Adrenal gland (tissue), 12 donors: Measurements from ENCODE around the gene NR1H4. TPM values are rescaled to one million over a fixed set of nuclear protein-coding genes. Genes with fewer than 3 reads are reported as not detected.

Experiments
- DNase-seq, 7 donors: peaks; one replicate each; pipeline ENCODE4 v3.0.0-alpha.2; 2019 to 2020
- H3K27ac ChIP-seq, 5 donors: fragments of 200-600 bp; sonication (generic) in 4 of 5; 1 replicate in 3 of 5; 2 replicates in 2 of 5; pipeline versions ENCODE4 v1.5.1 to v1.8.0; 2016 to 2020; ENCODE audit warnings: mild to moderate bottlenecking in 1 of 5
- H3K27me3 ChIP-seq: fragments of 200-600 bp; 2 replicates; pipeline ENCODE4 v1.8.0; 2021
- H3K36me3 ChIP-seq, 2 donors: fragments of 200-600 bp; replicated peaks in 1 of 2; 1 replicate in 1 of 2; 2 replicates in 1 of 2; pipeline versions ENCODE4 v1.5.1 to v1.8.0; 2018 to 2022
- H3K4me1 ChIP-seq, 2 donors: fragments of 200-600 bp; replicated peaks in 1 of 2; 1 replicate in 1 of 2; 2 replicates in 1 of 2; pipeline versions ENCODE4 v1.5.1 to v1.8.0; 2018 to 2021
- H3K4me3 ChIP-seq, 4 donors: fragments of 200-600 bp; sonication (generic) in 3 of 4; one replicate each; pipeline ENCODE4 v1.5.1; 2016 to 2018
- H3K9me3 ChIP-seq, 3 donors: fragments of 200-600 bp; sonication (generic) in 1 of 3; replicated peaks in 1 of 3; 1 replicate in 2 of 3; 2 replicates in 1 of 3; pipeline versions ENCODE4 v1.5.1 to v1.8.0; 2016 to 2021
- CTCF ChIP-seq, 6 experiments: fragments of 450-650 bp in 4 of 6; fragments of 200-600 bp in 2 of 6; sonication (generic) in 1 of 6; IDR thresholded peaks; 1 replicate in 5 of 6; 2 replicates in 1 of 6; pipeline versions ENCODE4 v1.5.1 to v1.8.0; 2016 to 2021; ENCODE audit warnings: antibody characterized with exemption in 6 of 6, mild to moderate bottlenecking in 2 of 6, moderate library complexity in 1 of 6
- POLR2A ChIP-seq, 2 donors: fragments of 450-650 bp; IDR thresholded peaks; one replicate each; pipeline ENCODE4 v1.6.1; 2017; ENCODE audit warnings: antibody characterized with exemption in 2 of 2, mild to moderate bottlenecking in 2 of 2, moderate library complexity in 1 of 2
- WGBS, 4 donors: extraction: QIAGEN DNeasy Blood & Tissue Kit in 2 of 4; methylation state at CpG; one replicate each; pipeline versions ENCODE4 v1.1.5 to v1.1.7; 2013 to 2017; 5-methylcytosine and 5-hydroxymethylcytosine counted together
- intact Hi-C, 2 donors: fragments of 100-400 bp; cut with DNase I; formaldehyde crosslinking; loops; one replicate each; pipeline versions ENCODE4 v1.14.1 to v1.15.0; 2022 to 2023
- polyA plus RNA-seq, 3 donors: library from polyadenylated mRNA; stranded (reverse); fragments of 200-250 nt in 2 of 3; fragments of 350-450 nt in 1 of 3; fragmentation: Illumina TruSeq in 1 of 3; extraction: RNeasy Lipid Tissue Mini Kit (QIAGEN cat#74804) in 1 of 3; gene quantifications; one replicate each; pipeline ENCODE4 v1.2.3, GENCODE V29; 2013 to 2014
- total RNA-seq, 9 donors: library from RNA; depleted of rRNA in 4 of 9; stranded (reverse); fragments of >200 nt in 4 of 9; fragments of 120-200 nt in 1 of 9; fragmentation: NEBNext Ultra II Directional in 1 of 9; extraction: Animal tissue kit (Norgen Biotek cat#: 25700) in 1 of 9; gene quantifications; one replicate each; pipeline versions ENCODE4 v1.1.0 to v1.2.4, GENCODE V29; 2013 to 2023
- donor health status: healthy with polysubstance abuse.
- donor health status: Bipolar disorder and iron deficiency.
- donor health status: DM: yes; HTN: yes; CAD: no.
- donor health status: DM: no; HTN: no; CAD: no.
- donor health status: DM: no; HTN: no; CAD: no.
- donor health status: DM: yes; HTN: yes; CAD: no.

NR1H4 gene
- total and polyA plus RNA-seq, 12 donors = 17.2 to 66.9 (median 41.0) TPM

DNA sequence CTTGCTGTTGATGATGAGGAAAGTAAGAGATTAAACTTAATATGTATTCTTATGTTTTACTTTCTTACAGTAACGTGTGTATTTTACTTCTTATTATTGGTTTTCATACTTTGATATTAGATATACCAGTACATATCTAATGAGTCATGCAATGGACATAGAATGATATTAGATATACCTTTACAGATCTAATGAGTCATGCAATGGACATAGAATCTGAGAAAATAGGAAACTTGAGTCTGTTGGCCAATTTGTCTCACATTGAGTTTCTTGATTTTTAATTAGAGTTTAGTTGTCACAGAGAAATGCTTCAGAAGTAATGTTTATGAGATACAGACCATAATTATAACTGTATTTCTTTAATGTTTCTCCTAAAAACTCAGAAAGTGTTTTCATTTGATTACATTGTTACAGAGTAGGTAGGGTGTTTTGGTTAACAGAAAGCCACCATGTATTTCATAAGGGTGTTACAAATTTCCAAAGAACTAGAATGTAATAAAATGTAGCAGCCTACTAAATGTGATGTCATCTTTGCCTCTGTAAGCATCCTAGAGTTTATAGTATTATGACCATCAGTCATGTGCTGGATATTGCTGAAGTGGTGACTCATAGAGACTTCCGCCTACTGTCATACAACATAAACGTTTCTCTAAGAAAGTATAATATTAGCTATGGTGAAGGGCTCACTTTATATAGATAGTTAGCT is 102.8 kb downstream of the NR1H4 start:
- no peak for DNase-seq
- Histone ChIP-seq H3K27me3 (no peaks in the 10 kb centered on the region), H3K4me3 (no peak overlapping the region), H3K27ac (no peak overlapping the region), H3K4me1 (peaks cover 10 to 18% of the 10 kb centered on the region in 2 donors), H3K36me3 (no peaks in the 10 kb centered on the region), H3K9me3 (no peaks in the 10 kb centered on the region)
- intact Hi-C loops = no loop called here
- WGBS, 4 donors = 62 to 77% (median 68%) methylated on average over 3 of the region's 3 CpGs
- TF ChIP-seq POLR2A (IDR thresholded peaks at IDR 0.05) = no peak
- no peak for TF ChIP-seq CTCF (IDR thresholded peaks at IDR 0.05)

DNA sequence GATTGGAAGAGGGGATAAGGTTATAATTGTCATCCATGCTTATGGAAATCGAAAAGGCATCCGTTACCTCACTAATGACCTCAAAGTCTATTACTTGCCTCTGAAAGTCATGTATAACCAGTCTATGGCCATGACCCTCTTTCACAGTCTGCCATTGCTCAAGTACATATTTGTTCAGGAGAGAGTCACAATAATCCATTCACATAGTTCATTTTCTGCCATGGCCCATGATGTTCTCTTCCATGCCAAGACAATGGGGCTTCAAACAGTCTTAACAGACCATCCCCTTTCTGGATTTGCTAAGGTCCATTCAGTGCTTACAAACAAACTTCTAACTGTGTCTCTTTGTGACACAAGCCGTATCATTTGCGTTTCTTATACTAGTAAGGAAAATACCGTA is 105.3 kb downstream of the NR1H4 start:
- WGBS, 4 donors = 90 to 99% (median 96%) methylated on average over 5 of the region's 5 CpGs
- intact Hi-C loops = no loop called here

DNA sequence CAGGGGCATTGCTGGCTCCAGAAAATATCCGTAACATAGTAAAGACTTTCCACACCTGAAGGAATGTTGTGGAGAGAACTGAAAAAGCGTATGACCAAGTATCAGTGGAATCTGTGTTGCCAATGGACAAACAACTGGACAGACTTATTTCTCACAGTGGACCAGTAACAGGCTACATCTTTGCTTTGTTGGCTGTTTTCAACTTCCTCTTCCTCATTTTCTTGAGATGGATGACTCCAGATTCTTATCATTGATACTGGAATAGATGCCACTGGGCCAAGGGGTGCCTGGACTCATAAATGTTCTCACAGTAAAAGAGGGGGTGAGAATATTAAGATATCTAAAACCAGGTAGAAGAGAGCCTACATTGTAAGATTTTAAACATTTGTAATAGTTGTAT is 106.2 kb downstream of the NR1H4 start:
- no peak for TF ChIP-seq POLR2A (IDR thresholded peaks at IDR 0.05)
- TF ChIP-seq CTCF (IDR thresholded peaks at IDR 0.05) = no peak
- Histone ChIP-seq H3K27me3 (no peaks in the 10 kb centered on the region), H3K9me3 (no peaks in the 10 kb centered on the region), H3K4me3 (no peak overlapping the region), H3K36me3 (no peaks in the 10 kb centered on the region), H3K4me1 (peaks cover 0 to 3% of the 10 kb centered on the region in 2 donors), H3K27ac (no peak overlapping the region)
- 51 to 94% (median 69%) methylated on average over 2 of the region's 2 CpGs for WGBS, 4 donors
- DNase-seq = no peak
- intact Hi-C loops = no loop called here

More for the DNA sequence above, 105.3 kb downstream of the NR1H4 start:
- peaks cover 5 to 11% of the 10 kb centered on the region in 2 donors for H3K4me1 ChIP-seq
- H3K9me3 ChIP-seq = no peaks in the 10 kb centered on the region
- TF ChIP-seq CTCF (IDR thresholded peaks at IDR 0.05) = no peak
- no peak for TF ChIP-seq POLR2A (IDR thresholded peaks at IDR 0.05)
- no peak overlapping the region for H3K27ac ChIP-seq
- H3K27me3 ChIP-seq = no peaks in the 10 kb centered on the region
- H3K36me3 ChIP-seq = no peaks in the 10 kb centered on the region
- DNase-seq = no peak
- H3K4me3 ChIP-seq = no peak overlapping the region

DNA sequence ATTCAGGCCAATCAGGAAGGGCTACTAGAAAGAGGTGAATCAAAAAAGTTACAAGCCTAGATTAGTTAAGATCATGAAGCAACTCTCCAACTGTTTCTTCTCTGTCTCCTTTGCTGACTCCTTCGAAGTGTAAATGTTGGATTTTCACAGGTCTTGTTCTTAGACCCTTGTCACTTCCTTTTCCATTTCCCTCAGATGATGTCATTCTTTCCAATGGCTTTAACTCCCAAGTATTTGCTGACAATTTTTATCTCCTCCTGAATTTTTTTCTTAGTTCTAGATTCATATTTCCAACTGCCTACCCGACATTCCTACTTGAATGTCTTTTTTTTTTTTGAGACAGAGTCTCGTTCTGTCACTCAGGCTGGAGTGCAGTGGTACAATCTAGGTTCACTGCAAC is 110.6 kb downstream of the NR1H4 start:
- no peak overlapping the region for H3K27ac ChIP-seq
- WGBS, 4 donors = 77 to 90% (median 82%) methylated on average over 3 of the region's 3 CpGs
- no peaks in the 10 kb centered on the region for H3K36me3 ChIP-seq
- no peaks in the 10 kb centered on the region for H3K27me3 ChIP-seq
- no peak overlapping the region for H3K4me3 ChIP-seq
- peaks cover 0 to 3% (median 0%) of the 10 kb centered on the region in 3 donors for H3K9me3 ChIP-seq
- no peak for TF ChIP-seq CTCF (IDR thresholded peaks at IDR 0.05)
- no peak for TF ChIP-seq POLR2A (IDR thresholded peaks at IDR 0.05)
- intact Hi-C loops = no loop called here
- no peaks in the 10 kb centered on the region for H3K4me1 ChIP-seq
- no peak for DNase-seq
